ENCODE results near the gene LRRC41. TPM values are rescaled to one million over a fixed set of nuclear protein-coding genes. Genes with fewer than 3 reads are reported as not detected.
A peak's percentile ranks its signal among the peaks of the same experiment; 100 is the strongest.
"Not testable (repeated sequence)": the region's sequence is repeated elsewhere in the genome, so short reads cannot be mapped to it uniquely, and the experiment has no call there.

The LRRC41 gene
- total and polyA plus RNA-seq, 2 experiments from 2014 or later, result 20.1 to 69.4 TPM

DNA sequence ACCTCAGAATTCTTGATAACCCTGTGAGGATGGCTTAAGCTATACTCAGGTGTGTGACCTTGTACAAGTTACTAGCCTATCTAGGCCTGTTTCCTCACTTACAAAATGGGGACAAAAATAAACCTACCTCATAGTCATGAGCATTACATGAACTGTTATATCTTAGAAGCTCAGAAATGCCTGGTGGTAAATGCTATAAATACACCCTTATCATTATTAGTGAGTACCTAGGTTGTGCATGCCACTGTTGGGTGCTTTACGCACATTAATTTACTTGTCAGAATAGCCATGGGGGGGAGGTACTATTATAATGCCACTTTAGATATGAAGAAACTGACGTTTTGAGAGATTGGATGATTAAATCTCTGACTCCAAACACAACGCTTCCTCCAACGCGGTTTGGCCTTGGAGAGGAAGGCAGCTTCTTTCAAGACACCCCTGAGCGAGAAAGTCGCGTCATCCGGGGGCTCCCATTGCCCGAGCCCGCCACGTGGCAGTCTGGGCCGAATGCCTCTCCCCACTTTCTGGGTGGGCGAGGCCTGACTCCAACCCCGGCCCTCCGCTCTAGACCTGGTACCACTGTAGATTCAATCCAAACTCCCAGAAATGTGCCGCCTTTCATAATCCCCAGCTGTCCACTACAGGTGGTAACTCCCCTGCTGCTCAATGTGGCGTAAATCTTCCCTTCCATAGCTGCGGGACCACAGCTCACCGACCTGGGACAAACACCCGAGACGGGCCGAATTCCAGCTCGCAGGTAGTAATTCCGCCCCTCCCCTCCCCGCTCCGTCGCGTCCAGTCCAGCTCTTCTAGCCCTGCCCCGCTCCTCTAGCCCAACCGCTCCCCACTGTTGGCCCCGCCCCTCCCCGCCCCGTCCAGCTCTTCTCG lies 56.6 kb downstream of the LRRC41 start:
- peaks cover 36% of the 10 kb centered on the region for H3K36me3 Mint-ChIP-seq (ENCODE audit: low read depth)
- Histone ChIP-seq H3K4me2 (peak overlapping the region; percentile 73), H3K9me2 (ENCODE audit: insufficient read depth) (no peaks in the 10 kb centered on the region), H3K4me3 (peak overlapping the region; percentile 55), H3K27me3 (ENCODE audit: insufficient read depth) (no peaks in the 10 kb centered on the region), H3K79me2 (replicated peaks; ENCODE audit: insufficient read depth) (peaks cover 23% of the 10 kb centered on the region), H3K36me3 (ENCODE audit: insufficient read depth) (peaks cover 22% of the 10 kb centered on the region), H3F3A (replicated peaks; ENCODE audit: low read depth) (peaks cover 20% of the 10 kb centered on the region; the same call in 1 of the 2 replicates), H2AFZ (peak overlapping the region; percentile 80; the same call in 1 of the 2 replicates), H4K20me1 (replicated peaks; ENCODE audit: insufficient read depth) (peaks cover 14% of the 10 kb centered on the region; the same call in 1 of the 2 replicates), H3K4me1 (ENCODE audit: insufficient read depth) (peaks cover 9% of the 10 kb centered on the region), H3K27ac (ENCODE audit: low read depth) (peak overlapping the region; percentile 71; the same call in 1 of the 2 replicates)
- peak overlapping the region; percentile 98 for H3K27ac Mint-ChIP-seq
- peaks cover 12% of the 10 kb centered on the region for H3K4me1 Mint-ChIP-seq
- peak; percentile 40 for TF ChIP-seq POLR2AphosphoS5 (IDR thresholded peaks at IDR 0.05; ENCODE audit: low read depth)
- no peak for TF ChIP-seq EZH2phosphoT487 (IDR thresholded peaks at IDR 0.05; ENCODE audit: unreplicated experiment)
- 0 out of 2 replicates have a peak, but pooled peaks have one; percentile 38 for TF ChIP-seq CREB1 (CRISPR knock-in tag; IDR thresholded peaks at IDR 0.05; ENCODE audit: low read depth)
- peaks cover 8% of the 10 kb centered on the region for H3K9me3 Mint-ChIP-seq
- H3K27me3 Mint-ChIP-seq (ENCODE audit: insufficient read depth, low read depth, poor library complexity), result peaks cover 14% of the 10 kb centered on the region
- H3K4me3 Mint-ChIP-seq, result peak overlapping the region; percentile 94
- peak; percentile 97 for DNase-seq (ENCODE audit: low spot score)
- peak; percentile 82 for ATAC-seq

DNA sequence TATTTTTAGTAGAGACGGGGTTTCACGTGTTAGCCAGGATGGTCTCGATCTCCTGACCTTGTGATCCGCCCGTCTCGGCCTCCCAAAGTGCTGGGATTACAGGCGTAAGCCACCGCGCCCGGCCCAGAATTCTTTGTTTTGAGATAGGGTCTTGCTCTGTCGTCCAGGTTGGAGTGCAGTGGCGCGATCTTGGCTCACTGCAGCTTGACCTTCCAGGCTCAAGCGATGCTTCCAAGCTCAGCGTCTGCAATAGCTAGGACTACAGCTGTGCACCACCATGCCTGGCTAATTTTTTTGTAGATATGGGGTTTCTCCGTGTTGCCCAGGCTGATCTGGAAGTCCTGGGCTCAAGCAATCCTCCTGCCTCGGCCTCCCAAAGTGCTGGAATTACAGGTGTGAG lies 57.3 kb downstream of the LRRC41 start:
- H3K27me3 ChIP-seq (ENCODE audit: insufficient read depth); H3K27ac ChIP-seq (ENCODE audit: low read depth); H4K20me1 ChIP-seq (replicated peaks; ENCODE audit: insufficient read depth); H3K9me3 Mint-ChIP-seq; H3K27ac Mint-ChIP-seq; DNase-seq (ENCODE audit: low spot score); H3K9me2 ChIP-seq (ENCODE audit: insufficient read depth); H3K4me2 ChIP-seq; ATAC-seq; H2AFZ ChIP-seq; H3K4me1 ChIP-seq (ENCODE audit: insufficient read depth): not testable (repeated sequence)
- Mint-ChIP-seq H3K4me3 (peak overlapping the region; percentile 94), H3K4me1 (peaks cover 12% of the 10 kb centered on the region), H3K36me3 (ENCODE audit: low read depth) (peaks cover 29% of the 10 kb centered on the region), H3K27me3 (ENCODE audit: insufficient read depth, low read depth, poor library complexity) (peaks cover 14% of the 10 kb centered on the region)
- Histone ChIP-seq H3K4me3 (peak overlapping the region; percentile 55; the same call in 1 of the 2 replicates), H3K79me2 (replicated peaks; ENCODE audit: insufficient read depth) (peaks cover 23% of the 10 kb centered on the region), H3F3A (replicated peaks; ENCODE audit: low read depth) (peaks cover 20% of the 10 kb centered on the region; the same call in 1 of the 2 replicates), H3K36me3 (ENCODE audit: insufficient read depth) (peaks cover 17% of the 10 kb centered on the region)

DNA sequence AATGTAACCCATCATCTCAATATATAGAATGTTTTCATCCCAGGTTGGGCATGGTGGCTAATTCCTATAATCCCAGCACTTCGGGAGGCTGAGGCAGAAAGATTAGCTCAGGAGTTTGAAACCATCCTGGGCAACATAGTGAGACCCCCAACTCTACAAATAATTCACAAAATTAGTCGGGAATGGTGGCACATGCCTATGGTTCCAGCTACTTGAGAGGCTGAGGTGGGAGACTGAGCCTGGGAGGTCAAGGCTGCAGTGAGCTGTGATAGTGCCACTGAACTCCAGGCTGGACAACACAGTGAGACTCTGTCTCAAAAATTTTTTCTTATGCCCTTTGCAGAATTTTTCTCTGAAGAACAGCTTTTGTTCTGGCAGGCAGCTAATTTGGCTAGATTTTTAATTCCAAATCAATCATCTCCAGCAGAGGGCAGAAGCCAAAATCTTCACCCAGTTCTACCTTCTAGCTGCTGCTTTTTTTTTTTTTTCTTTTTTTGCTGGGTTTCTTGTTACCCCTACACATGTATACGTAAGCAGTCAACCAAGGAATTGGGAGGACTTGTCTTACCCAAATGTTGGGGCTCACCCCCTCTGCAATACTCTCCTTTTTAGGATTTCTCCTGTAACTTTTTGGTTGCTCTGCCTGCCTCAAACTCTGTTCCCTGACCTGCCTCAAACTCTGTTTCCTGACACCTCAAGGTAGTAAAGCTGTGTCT lies 58.6 kb downstream of the LRRC41 start:
- Mint-ChIP-seq H3K4me1 (peaks cover 12% of the 10 kb centered on the region), H3K36me3 (ENCODE audit: low read depth) (peaks cover 20% of the 10 kb centered on the region), H3K27me3 (ENCODE audit: insufficient read depth, low read depth, poor library complexity) (peaks cover 14% of the 10 kb centered on the region), H3K9me3 (peaks cover 10% of the 10 kb centered on the region), H3K27ac (no peak overlapping the region), H3K4me3 (no peak overlapping the region)
- no peaks in the 10 kb centered on the region for H3K9me2 ChIP-seq (ENCODE audit: insufficient read depth)
- no peak overlapping the region for H3K27ac ChIP-seq (ENCODE audit: low read depth)
- peaks cover 4% of the 10 kb centered on the region; the same call in 1 of the 2 replicates for H4K20me1 ChIP-seq (replicated peaks; ENCODE audit: insufficient read depth)
- H3K4me1 ChIP-seq (ENCODE audit: insufficient read depth), result peaks cover 9% of the 10 kb centered on the region
- H3F3A ChIP-seq (replicated peaks; ENCODE audit: low read depth), result peaks cover 12% of the 10 kb centered on the region; the same call in 1 of the 2 replicates
- H2AFZ ChIP-seq, result peak overlapping the region; percentile 40
- peaks cover 4% of the 10 kb centered on the region; the same call in 1 of the 2 replicates for H3K36me3 ChIP-seq (ENCODE audit: insufficient read depth)
- no peak for ATAC-seq
- H3K4me3 ChIP-seq, result no peak overlapping the region
- no peak for TF ChIP-seq EZH2 (IDR thresholded peaks at IDR 0.05; ENCODE audit: low read depth, unreplicated experiment)
- TF ChIP-seq, protein P1, sequence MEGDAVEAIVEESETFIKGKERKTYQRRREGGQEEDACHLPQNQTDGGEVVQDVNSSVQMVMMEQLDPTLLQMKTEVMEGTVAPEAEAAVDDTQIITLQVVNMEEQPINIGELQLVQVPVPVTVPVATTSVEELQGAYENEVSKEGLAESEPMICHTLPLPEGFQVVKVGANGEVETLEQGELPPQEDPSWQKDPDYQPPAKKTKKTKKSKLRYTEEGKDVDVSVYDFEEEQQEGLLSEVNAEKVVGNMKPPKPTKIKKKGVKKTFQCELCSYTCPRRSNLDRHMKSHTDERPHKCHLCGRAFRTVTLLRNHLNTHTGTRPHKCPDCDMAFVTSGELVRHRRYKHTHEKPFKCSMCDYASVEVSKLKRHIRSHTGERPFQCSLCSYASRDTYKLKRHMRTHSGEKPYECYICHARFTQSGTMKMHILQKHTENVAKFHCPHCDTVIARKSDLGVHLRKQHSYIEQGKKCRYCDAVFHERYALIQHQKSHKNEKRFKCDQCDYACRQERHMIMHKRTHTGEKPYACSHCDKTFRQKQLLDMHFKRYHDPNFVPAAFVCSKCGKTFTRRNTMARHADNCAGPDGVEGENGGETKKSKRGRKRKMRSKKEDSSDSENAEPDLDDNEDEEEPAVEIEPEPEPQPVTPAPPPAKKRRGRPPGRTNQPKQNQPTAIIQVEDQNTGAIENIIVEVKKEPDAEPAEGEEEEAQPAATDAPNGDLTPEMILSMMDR (conservative IDR thresholded peaks at IDR 0.05; ENCODE audit: low read depth in 2 of 2), result peak; percentile 38 to 52
- peaks cover 16% of the 10 kb centered on the region for H3K79me2 ChIP-seq (replicated peaks; ENCODE audit: insufficient read depth)
- H3K27me3 ChIP-seq (ENCODE audit: insufficient read depth), result no peaks in the 10 kb centered on the region
- DNase-seq (ENCODE audit: low spot score), result peak; percentile 58
- no peak overlapping the region for H3K4me2 ChIP-seq

DNA sequence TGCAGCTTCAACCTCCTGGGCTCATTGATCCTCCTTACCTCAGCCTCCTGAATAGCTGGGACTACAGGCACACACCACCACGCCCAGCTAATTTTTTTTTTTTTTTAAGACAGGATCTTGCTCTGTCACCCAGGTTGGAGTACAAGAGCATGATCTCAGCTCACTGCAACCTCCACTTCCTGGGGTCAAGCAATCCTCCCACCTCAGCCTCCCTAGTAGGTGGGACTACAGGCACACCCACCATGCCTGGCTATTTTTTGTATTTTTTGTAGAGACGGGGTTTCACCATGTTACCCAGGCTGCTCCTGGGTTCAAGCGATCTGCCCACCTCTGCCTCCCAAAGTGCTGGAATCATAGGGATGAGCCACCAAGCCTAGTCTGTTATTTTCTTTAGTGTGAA lies 59.6 kb downstream of the LRRC41 start:
- H3K4me1 ChIP-seq (ENCODE audit: insufficient read depth); H3K27me3 ChIP-seq (ENCODE audit: insufficient read depth); H3K27ac Mint-ChIP-seq; H3K4me3 Mint-ChIP-seq; H3K79me2 ChIP-seq (replicated peaks; ENCODE audit: insufficient read depth); H3K4me3 ChIP-seq; H3K27ac ChIP-seq (ENCODE audit: low read depth); H3K4me1 Mint-ChIP-seq; H2AFZ ChIP-seq; DNase-seq (ENCODE audit: low spot score); ATAC-seq; H3F3A ChIP-seq (replicated peaks; ENCODE audit: low read depth); H3K4me2 ChIP-seq; H3K36me3 ChIP-seq (ENCODE audit: insufficient read depth); H3K9me2 ChIP-seq (ENCODE audit: insufficient read depth); H4K20me1 ChIP-seq (replicated peaks; ENCODE audit: insufficient read depth): not testable (repeated sequence)
- peaks cover 15% of the 10 kb centered on the region for H3K27me3 Mint-ChIP-seq (ENCODE audit: insufficient read depth, low read depth, poor library complexity)
- peaks cover 20% of the 10 kb centered on the region for H3K36me3 Mint-ChIP-seq (ENCODE audit: low read depth)
- H3K9me3 Mint-ChIP-seq, result peaks cover 20% of the 10 kb centered on the region

Data from GM23338 (cell line).